Measurements from ENCODE around the gene NDFIP2. TPM values are rescaled to one million over a fixed set of nuclear protein-coding genes. Genes with fewer than 3 reads are reported as not detected.

The NDFIP2 gene
- total and polyA plus RNA-seq, 2 donors (not counting 3 experiments of a cell fraction or from before 2014, with no cell fraction given): 7.9 to 18.5 TPM

- no peaks in the 10 kb centered on the region for H3K9me3 ChIP-seq (replicated peaks; ENCODE audit: control insufficient read depth, insufficient read depth, low read length)
- H3K9me1 ChIP-seq (replicated peaks; ENCODE audit: control insufficient read depth, extremely low read depth, insufficient read depth, low read length): no peaks in the 10 kb centered on the region
- dilution Hi-C loops (cut with MboI; ENCODE audit: extremely low pct_ligation_motif_present, low sequenced_read_pairs) (no loop called here), intact Hi-C loops (cut with micrococcal nuclease) (no loop called here)
- no peak for DNase-seq (ENCODE audit: low read depth, low spot score)
- peaks cover 14% of the 10 kb centered on the region for H3K79me2 ChIP-seq (ENCODE audit: control insufficient read depth, insufficient read depth, low read length)
- no peaks in the 10 kb centered on the region for H4K20me1 ChIP-seq (replicated peaks; ENCODE audit: control insufficient read depth, extremely low read depth, insufficient read depth, low read length)
- no TSS peak for BruUV-seq (replicated peaks)
- H3K4me3 ChIP-seq (replicated peaks in 1 of 3; ENCODE audit: insufficient read depth in 1 of 3, low read depth in 1 of 3, low read length in 3 of 3): no peak overlapping the region
- H3K36me3 ChIP-seq (ENCODE audit: control insufficient read depth in 2 of 2, extremely low read depth in 1 of 2, insufficient read depth in 2 of 2, low read length in 2 of 2): no peaks in the 10 kb centered on the region
- no peak for FAIRE-seq
- no peak overlapping the region for H3K27ac ChIP-seq (ENCODE audit: insufficient read depth, low read depth, low read length)
- H3K4me2 ChIP-seq (ENCODE audit: insufficient read depth, low read length): no peak overlapping the region
- H3K27me3 ChIP-seq (ENCODE audit: control insufficient read depth in 2 of 2, insufficient read depth in 2 of 2, low read length in 2 of 2): no peaks in the 10 kb centered on the region
- H3K9ac ChIP-seq (replicated peaks; ENCODE audit: extremely low read depth, insufficient read depth, low read length): no peak overlapping the region
- POLR2A ChIA-PET: no interaction called here
- CTCF ChIA-PET: interaction anchor here (1.1 to 1.5 kb wide), 2 partner anchors 9 to 66 kb away, joined by 3 to 4 read pairs; partner anchors contain the start of gene NDFIP2
- no peaks in the 10 kb centered on the region for H3K4me1 ChIP-seq (ENCODE audit: control insufficient read depth, extremely low read depth, insufficient read depth, low read length)
- TF ChIP-seq POLR2AphosphoS5 (IDR thresholded peaks at IDR 0.05; ENCODE audit: insufficient read depth, low read depth, low read length) (no peak), EZH2 (IDR thresholded peaks at IDR 0.05; ENCODE audit: borderline replicate concordance, low read depth, low read length, severe bottlenecking) (no peak), MAX (IDR thresholded peaks at IDR 0.05; ENCODE audit: insufficient read depth, insufficient read length) (no peak), POLR2A (IDR thresholded peaks at IDR 0.05; ENCODE audit: low read depth, low read length) (no peak), JUN (IDR thresholded peaks at IDR 0.05; ENCODE audit: borderline replicate concordance, insufficient read depth, insufficient read length, low read depth) (no peak), MYC (IDR thresholded peaks at IDR 0.05; ENCODE audit: low read depth, low read length) (no peak), CTCF (IDR thresholded peaks at IDR 0.05; ENCODE audit: extremely low read depth in 1 of 2, insufficient read depth in 1 of 2, low read depth in 1 of 2, low read length in 2 of 2) (no peak), FOS (IDR thresholded peaks at IDR 0.05; ENCODE audit: borderline replicate concordance, insufficient read depth, low read length) (no peak), GATA2 (IDR thresholded peaks at IDR 0.05; ENCODE audit: insufficient read depth, insufficient read length, low read depth, low read length) (no peak)
- H2AFZ ChIP-seq (ENCODE audit: low read depth, low read length): no peak overlapping the region
Observed at GRCh38 chr13:79490326-79490725, 9.4 kb downstream of the NDFIP2 start.

Data from endothelial cell of umbilical vein (primary cell).